ENCODE results near the gene FAM167B. TPM values are rescaled to one million over a fixed set of nuclear protein-coding genes. Genes with fewer than 3 reads are reported as not detected.

The FAM167B gene
- total RNA-seq, 1 donor from 2014 or later = 0.31 TPM

Small RNA genes lying within 50 kb of the gene (small RNA-seq; reads per million reads assigned to genes)
- gene RF00017 (ENCODE audit: low replicate concordance) (not detected), gene RF00019 (ENCODE audit: low replicate concordance) (not detected)

Other genes starting within 250 kb of the FAM167B start
- 96.8 TPM for gene KHDRBS1, start 233.4 kb upstream of the FAM167B start, total RNA-seq
- 3.4 TPM for gene TMEM39B, start 174.3 kb upstream of the FAM167B start, total RNA-seq
- 36.3 TPM for gene KPNA6, start 139.2 kb upstream of the FAM167B start, total RNA-seq
- 39.5 TPM for gene TXLNA, start 67.5 kb upstream of the FAM167B start, total RNA-seq
- 30.3 TPM for gene CCDC28B, start 46.6 kb upstream of the FAM167B start, total RNA-seq
- 2.7 TPM for gene IQCC, start 41.6 kb upstream of the FAM167B start, total RNA-seq
- gene DCDC2B, start 38.1 kb upstream of the FAM167B start, total RNA-seq = not detected
- gene TMEM234, start 24.9 kb upstream of the FAM167B start, total RNA-seq = 10.6 TPM
- gene EIF3I, start 24.8 kb upstream of the FAM167B start, total RNA-seq = 145 TPM
- gene LCK, start 4.0 kb downstream of the FAM167B start, total RNA-seq = 1.3 TPM
- gene HDAC1, start 44.9 kb downstream of the FAM167B start, total RNA-seq = 58.3 TPM
- 40.8 TPM for gene MARCKSL1, start 89.0 kb downstream of the FAM167B start, total RNA-seq
- gene FAM229A, start 115.3 kb downstream of the FAM167B start, total RNA-seq = 0.82 TPM
- gene TSSK3, start 115.3 kb downstream of the FAM167B start, total RNA-seq = not detected
- gene BSDC1, start 147.2 kb downstream of the FAM167B start, total RNA-seq = 67.4 TPM
- gene ZBTB8B, start 217.8 kb downstream of the FAM167B start, total RNA-seq = under 0.01 TPM